GM18502 (cell line): ENCODE measurements around the gene BCAS3.
"Not testable (repeated sequence)": the region's sequence is repeated elsewhere in the genome, so short reads cannot be mapped to it uniquely, and the experiment has no call there.

Source experiments
- ATAC-seq: cut with Tn5 transposase; IDR thresholded peaks from one replicate; pipeline ENCODE4 v1.9.1; 2021; ENCODE audit warnings: mild to moderate bottlenecking; ENCODE audit not compliant: unreplicated experiment, poor library complexity

BCAS3 gene

GRCh38 chr17:61340431-61341209 is 663.0 kb downstream of the BCAS3 start:
- no peak for ATAC-seq

- ATAC-seq: no peak
These were observed 665.9 kb downstream of the BCAS3 start for GRCh38 chr17:61343576-61343975.

- ATAC-seq: no peak
These were observed 667.4 kb downstream of the BCAS3 start for GRCh38 chr17:61345061-61345460.

GRCh38 chr17:61345825-61346666 is 668.4 kb downstream of the BCAS3 start:
- ATAC-seq: no peak

- no peak for ATAC-seq
These were observed 671.7 kb downstream of the BCAS3 start for GRCh38 chr17:61349350-61349749.

DNA sequence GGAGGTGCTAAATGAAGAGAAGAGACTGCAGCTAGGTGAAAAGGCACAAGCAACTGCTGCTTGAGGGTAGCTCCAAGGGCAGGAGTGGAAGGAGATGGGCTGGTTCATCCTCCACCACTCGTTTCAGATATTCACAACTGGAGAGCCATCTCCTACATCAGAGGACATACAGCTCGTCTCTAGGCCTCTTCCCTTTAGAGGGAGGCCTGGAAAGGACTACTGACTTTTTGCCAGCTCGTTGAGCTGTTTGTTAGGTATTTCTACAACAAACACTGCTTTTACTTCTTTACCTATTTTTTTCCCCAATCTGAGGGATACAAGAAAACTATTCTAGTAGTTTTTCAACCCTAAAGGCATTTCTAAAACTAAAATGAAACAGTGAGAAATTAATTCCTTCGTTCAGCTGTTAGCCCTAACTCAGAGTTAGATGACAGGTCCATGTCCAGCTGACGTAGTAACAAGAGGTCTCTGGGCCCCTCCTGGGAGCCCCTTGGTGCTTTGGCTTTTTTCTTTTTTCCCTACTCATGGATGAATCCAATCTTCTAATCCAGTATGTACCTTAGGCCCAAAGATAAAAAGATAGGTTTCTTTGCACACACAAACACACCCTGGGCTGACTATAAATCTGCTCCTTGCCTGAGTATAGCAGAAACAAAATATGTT is 674.2 kb downstream of the BCAS3 start:
- ATAC-seq: no peak

DNA sequence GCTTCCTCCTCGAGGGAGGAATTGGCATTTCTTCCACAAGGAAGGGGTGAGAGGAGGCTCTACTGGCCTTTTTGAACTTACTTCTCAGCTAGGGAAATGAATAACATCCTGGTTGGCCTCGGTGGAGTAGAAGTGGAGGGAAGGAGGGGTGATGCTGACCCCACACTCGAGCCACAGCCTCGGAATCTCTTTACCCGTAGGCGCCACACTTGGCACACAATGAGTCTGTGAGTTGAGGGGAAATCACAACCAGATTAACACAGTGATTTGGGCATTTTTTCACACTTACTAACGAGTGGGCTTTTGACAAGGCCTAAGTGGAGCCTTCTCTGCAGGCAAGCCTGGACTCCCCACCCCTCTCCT is 674.7 kb downstream of the BCAS3 start:
- ATAC-seq: no peak

DNA sequence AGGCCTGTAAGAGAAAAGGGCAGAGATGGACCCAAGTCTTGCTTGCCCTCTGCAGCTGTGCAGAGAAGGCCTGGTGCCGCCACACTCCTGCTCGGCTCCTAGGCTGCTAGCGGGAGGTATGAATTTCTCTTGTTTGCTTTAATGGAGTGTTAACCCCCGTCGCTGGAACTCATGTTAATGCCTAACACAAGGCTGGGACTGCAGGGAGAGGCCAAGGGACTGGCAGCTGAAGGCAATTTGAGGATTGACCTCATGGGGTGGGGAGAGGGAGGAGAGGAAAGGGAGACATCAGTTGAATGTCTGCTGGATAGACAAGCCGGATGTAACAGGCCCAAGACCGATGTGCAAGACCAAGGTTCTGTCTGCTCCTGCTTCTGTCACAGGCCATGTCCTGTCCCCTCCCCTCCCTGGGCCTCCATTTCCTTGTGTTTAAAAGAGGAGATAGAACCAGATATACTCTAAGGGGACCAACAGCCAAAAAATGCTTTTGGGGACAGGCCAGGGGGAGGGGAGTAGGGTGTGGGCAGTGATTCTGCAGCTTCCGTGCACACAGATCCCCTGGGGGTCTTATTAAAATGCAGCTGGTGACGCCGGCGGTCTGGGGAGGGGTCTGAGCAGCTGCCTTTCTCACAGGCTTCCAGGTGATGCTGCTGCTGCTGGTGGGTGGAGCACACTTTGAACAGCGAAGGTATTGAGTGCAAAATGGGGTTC is 675.3 kb downstream of the BCAS3 start:
- no peak for ATAC-seq

DNA sequence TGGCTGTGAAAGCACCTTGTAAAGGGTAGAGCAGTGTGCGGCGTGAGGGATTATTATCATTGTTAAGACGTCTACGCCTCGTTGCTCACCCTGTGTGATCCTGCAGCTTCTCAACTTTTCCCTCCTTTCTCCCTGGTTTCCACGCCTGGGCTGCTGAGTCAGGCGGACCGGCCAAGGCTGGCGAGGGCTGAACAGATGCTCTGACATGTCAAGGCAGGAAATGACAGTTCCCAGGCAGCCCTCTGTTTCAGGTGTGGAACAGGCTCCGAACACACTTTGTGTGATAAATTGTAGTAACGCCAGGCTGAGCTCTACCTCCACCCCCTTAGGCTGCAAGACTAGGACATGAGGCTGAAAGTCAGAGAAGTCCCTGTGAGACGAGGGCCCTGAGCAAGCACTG is 676.0 kb downstream of the BCAS3 start:
- no peak for ATAC-seq

DNA sequence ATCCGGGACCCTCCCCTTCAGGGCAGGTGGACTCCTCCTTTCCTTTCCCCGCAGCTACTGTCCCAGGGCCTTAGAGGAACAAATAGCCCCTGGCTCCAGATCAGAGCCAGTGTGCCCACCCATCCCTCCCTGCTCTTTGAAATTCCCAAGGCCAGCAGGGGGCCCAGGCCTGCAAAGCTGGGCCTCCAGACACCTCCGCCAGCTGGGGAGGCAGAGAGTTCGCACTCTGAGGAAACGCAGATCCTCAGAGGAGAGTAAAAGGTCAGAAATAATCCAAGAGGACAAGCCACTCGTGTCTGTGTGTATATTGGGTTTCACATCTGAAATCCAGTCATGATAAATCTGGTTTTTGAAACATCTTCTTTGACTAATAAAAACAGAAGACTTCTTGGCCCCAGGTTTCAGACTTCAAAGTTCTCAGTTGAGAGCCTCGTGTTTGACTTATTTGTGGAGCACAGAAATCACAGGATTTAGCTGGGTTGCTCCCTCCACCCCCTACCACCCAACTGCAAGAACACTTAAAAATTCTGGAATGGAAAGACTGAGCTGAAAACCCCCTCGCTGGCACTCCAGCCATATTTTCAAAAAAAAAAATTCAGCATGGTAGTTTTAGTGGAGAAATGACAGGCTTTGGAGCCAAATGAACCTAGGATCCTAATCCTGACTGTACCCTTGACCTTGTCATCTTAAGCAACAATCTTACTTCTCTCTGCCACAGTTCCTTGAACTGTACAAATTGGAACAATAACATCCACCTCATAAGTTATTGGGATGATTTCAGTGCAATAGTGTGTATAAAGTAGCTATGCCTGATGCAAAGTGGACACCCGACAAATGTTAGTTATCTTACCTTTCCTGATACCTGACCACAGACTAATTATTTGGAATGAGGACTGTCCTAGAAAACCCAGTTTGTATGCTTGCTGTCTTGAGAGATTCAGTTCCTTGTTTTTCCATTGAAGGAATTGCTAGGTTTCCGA is 677.5 kb downstream of the BCAS3 start:
- ATAC-seq: no peak

DNA sequence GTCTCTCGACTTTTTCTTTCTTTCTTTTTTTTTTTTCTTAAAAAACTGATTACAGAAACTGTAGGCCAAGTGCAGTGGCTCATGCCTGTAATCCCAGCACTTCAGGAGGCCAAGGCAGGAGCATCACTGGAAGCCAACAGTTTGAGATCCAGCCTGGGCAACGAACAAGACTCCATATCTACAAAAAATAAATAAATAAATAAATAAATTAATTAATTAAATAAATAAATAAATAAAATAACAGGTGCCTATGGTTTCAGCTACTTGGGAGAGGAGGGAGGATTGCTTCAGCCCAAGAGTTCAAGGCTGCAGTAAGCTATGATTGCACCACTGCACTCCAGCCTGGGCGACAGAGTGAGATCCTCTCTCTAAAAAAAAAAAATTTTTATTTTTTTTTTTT is 679.4 kb downstream of the BCAS3 start:
- ATAC-seq: not testable (repeated sequence)

GRCh38 chr17:61359513-61359912 is 681.9 kb downstream of the BCAS3 start:
- ATAC-seq: not testable (repeated sequence)

DNA sequence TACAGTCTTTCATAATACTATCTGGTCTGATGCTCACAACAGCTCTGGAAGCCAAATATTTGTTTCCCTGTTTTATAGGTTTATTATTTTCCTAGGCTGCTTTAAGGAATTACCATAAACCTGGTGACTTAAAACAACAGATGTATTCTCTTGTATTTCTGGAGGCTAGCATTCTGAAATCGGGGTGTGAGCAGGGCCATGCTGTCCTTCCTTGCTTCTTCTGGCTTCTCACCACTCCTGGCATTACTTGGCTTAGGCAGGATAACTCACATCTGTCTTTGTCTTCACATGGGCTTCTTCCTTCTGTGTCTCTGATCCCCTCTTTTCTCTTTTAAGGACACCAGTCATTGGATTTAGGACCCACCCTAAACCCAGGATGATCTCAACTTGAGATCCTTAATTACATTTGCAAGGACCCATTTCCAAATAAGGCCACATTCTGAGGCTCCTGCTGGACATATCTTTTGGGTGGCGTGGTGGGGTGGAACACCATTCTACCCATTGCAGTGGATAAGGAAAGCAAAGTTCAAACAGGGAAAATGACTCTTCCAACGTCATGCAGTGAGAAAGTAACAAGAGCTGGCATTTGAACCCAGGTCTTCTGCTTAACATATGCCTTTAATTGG is 682.8 kb downstream of the BCAS3 start:
- no peak for ATAC-seq

GRCh38 chr17:61361084-61361483 is 683.4 kb downstream of the BCAS3 start:
- ATAC-seq: no peak

DNA sequence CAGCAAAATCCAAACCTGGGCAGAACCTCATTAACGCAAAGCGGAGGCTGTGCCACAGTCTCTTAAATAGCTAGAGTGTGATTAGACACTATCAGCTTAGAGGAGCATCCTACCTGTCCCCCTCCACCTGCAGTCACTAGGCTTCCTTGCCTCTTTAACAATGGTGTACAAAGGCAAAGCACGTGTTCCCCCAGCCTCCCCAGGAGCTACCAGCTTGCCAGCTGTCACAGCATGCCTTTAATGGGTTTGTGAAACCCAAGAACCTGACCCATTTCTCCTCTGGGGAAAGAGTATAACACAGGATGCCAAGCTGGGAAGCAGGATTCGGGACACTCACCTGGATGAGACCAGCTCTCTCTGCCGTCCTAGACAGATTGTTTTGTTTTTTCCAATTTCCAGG is 684.7 kb downstream of the BCAS3 start:
- no peak for ATAC-seq

- ATAC-seq: no peak
These were observed 685.4 kb downstream of the BCAS3 start for GRCh38 chr17:61362852-61363600.

DNA sequence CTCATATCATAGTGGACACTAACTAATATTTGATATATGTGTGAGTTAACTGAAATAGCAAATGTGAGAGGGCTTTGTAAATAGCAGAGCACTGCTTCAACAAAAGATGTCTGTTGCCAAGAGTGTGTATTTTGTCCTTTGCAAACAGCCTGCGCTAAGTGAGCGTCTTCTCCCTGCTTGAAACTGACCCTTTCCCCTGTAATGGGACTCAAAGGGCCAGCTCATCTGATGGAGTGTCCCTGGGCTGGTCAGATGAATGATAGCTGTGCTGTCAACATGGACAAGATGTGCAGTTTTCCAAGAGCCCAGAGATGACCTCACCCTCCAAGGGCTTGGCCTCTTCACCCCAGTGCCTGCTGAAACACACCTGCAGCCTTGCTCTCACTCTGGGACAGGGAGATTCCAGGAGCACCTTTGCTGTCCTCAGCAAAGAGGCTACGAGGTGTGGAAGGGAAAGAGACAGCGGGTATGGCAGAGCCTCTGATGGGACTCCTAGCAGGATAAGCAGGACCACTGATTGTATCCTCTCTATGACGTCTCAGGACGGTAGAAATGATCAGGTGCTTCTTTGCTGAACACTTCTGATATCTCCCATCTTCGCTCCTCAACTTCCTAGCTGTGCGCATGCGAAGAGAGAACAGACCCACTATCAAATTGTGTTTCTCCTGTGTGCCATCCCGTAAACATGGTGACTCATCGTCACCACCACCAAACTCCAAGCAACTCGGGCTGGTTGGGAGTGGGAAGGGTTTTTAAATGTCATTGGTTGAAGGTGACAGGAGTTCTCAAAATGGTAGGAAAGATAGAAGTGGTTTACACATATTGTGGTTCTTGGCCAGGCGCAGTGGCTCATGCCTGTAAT is 686.2 kb downstream of the BCAS3 start:
- no peak for ATAC-seq
